Measurements from ENCODE around the gene PLD4. TPM values are rescaled to one million over a fixed set of nuclear protein-coding genes. Genes with fewer than 3 reads are reported as not detected.
A peak's percentile ranks its signal among the peaks of the same experiment; 100 is the strongest.

PLD4 gene
- total RNA-seq, 4 donors from 2014 or later: 1.3 to 10.9 TPM; not detected in 2

- intact Hi-C loops (cut with DNase I; ENCODE audit: low total_unique reads): no loop called here
- TF ChIP-seq POLR2A (IDR thresholded peaks at IDR 0.05) (no peak), CTCF (IDR thresholded peaks at IDR 0.05) (no peak)
- H3K27me3 ChIP-seq: no peaks in the 10 kb centered on the region
- DNase-seq: peak; percentile 90 to 95
- H3K4me1 ChIP-seq: peaks cover 30 to 53% of the 10 kb centered on the region in 2 donors
- no peak overlapping the region for H3K4me3 ChIP-seq
- H3K27ac ChIP-seq: peak overlapping the region; percentile 95 to 99
- no peaks in the 10 kb centered on the region for H3K9me3 ChIP-seq
- H3K36me3 ChIP-seq: no peaks in the 10 kb centered on the region
Measured at GRCh38 chr14:104973135-104973384, 48.4 kb downstream of the PLD4 start.

GRCh38 chr14:104973385-104974145, 48.9 kb downstream of the PLD4 start:
- peak; percentile 81 to 87 for DNase-seq
- Histone ChIP-seq H3K27ac (peak overlapping the region; percentile 95 to 99), H3K36me3 (no peaks in the 10 kb centered on the region), H3K4me3 (peak overlapping the region; percentile 15), H3K27me3 (no peaks in the 10 kb centered on the region), H3K9me3 (no peaks in the 10 kb centered on the region), H3K4me1 (peaks cover 30 to 53% of the 10 kb centered on the region in 2 donors)
- intact Hi-C loops (cut with DNase I; ENCODE audit: low total_unique reads): no loop called here
- TF ChIP-seq CTCF (IDR thresholded peaks at IDR 0.05) (peak in 1 of 4 experiments; percentile 25), POLR2A (IDR thresholded peaks at IDR 0.05) (no peak)

- Histone ChIP-seq H3K27ac (peak overlapping the region; percentile 95 to 99), H3K9me3 (no peaks in the 10 kb centered on the region), H3K36me3 (no peaks in the 10 kb centered on the region), H3K27me3 (no peaks in the 10 kb centered on the region), H3K4me1 (peaks cover 30 to 53% of the 10 kb centered on the region in 2 donors), H3K4me3 (peak overlapping the region; percentile 15)
- TF ChIP-seq CTCF (IDR thresholded peaks at IDR 0.05) (no peak), POLR2A (IDR thresholded peaks at IDR 0.05) (no peak)
- no peak for DNase-seq
- intact Hi-C loops (cut with DNase I; ENCODE audit: low total_unique reads): no loop called here
Measured at GRCh38 chr14:104974146-104974541, 49.5 kb downstream of the PLD4 start.

- no peaks in the 10 kb centered on the region for H3K27me3 ChIP-seq
- DNase-seq: no peak
- H3K4me1 ChIP-seq: peaks cover 30 to 53% of the 10 kb centered on the region in 2 donors
- H3K4me3 ChIP-seq: no peak overlapping the region
- intact Hi-C loops (cut with DNase I; ENCODE audit: low total_unique reads): loop anchor here (5.0 kb wide), 1 partner anchor 47 kb away; the partner anchor contains the start of gene CDCA4
- no peaks in the 10 kb centered on the region for H3K36me3 ChIP-seq
- H3K27ac ChIP-seq: peak overlapping the region; percentile 95 to 99
- no peaks in the 10 kb centered on the region for H3K9me3 ChIP-seq
- no peak for TF ChIP-seq POLR2A (IDR thresholded peaks at IDR 0.05)
- no peak for TF ChIP-seq CTCF (IDR thresholded peaks at IDR 0.05)
Measured at GRCh38 chr14:104974665-104975390, 50.1 kb downstream of the PLD4 start.

Measured in uterus (tissue), 4 donors.